ENCODE results near the gene CAMSAP3.
A peak's percentile ranks its signal among the peaks of the same experiment; 100 is the strongest.

Gene CAMSAP3

DNA sequence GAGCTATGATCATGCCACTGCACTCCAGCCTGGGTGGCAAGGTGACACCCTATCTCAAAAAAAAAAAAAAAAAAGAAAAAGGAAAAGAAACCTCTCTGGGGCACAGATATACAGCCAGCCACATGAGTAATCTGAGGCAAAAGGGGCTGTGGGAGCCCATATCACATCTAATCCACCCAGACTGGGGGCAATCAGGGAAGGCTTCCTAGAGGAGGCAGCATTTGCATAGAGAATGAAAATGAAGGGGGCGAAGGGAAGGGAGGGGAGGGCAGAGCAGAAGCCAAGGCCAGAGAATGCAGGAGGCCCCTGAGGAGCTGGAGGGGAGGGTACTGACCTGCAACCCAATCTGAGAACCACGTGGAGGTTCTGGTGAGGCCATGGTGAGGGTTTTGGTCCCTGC, 54.5 kb downstream of the CAMSAP3 start:
- no peak for DNase-seq (ENCODE audit: low spot score)
- TF ChIP-seq, protein P1, sequence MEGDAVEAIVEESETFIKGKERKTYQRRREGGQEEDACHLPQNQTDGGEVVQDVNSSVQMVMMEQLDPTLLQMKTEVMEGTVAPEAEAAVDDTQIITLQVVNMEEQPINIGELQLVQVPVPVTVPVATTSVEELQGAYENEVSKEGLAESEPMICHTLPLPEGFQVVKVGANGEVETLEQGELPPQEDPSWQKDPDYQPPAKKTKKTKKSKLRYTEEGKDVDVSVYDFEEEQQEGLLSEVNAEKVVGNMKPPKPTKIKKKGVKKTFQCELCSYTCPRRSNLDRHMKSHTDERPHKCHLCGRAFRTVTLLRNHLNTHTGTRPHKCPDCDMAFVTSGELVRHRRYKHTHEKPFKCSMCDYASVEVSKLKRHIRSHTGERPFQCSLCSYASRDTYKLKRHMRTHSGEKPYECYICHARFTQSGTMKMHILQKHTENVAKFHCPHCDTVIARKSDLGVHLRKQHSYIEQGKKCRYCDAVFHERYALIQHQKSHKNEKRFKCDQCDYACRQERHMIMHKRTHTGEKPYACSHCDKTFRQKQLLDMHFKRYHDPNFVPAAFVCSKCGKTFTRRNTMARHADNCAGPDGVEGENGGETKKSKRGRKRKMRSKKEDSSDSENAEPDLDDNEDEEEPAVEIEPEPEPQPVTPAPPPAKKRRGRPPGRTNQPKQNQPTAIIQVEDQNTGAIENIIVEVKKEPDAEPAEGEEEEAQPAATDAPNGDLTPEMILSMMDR (IDR thresholded peaks at IDR 0.05; ENCODE audit: borderline replicate concordance, control extremely low read depth, extremely low read depth, insufficient read depth, missing control alignments) = no peak
- in situ Hi-C loops (cut with MboI; ENCODE audit: low sequenced_read_pairs, unreplicated experiment) = loop anchor here (25.0 kb wide), 1 partner anchor 288 kb away; no protein-coding TSS in a partner anchor

- TF ChIP-seq, protein P1 (IDR thresholded peaks at IDR 0.05; ENCODE audit: borderline replicate concordance, control extremely low read depth, extremely low read depth, insufficient read depth, missing control alignments) = peak; percentile 95
- DNase-seq (ENCODE audit: low spot score) = peak; percentile 93
- in situ Hi-C loops (cut with MboI; ENCODE audit: low sequenced_read_pairs, unreplicated experiment) = loop anchor here (25.0 kb wide), 1 partner anchor 290 kb away; no protein-coding TSS in a partner anchor
Observed at GRCh38 chr19:7652061-7652641, 56.5 kb downstream of the CAMSAP3 start.

- no peak for DNase-seq (ENCODE audit: low spot score)
- TF ChIP-seq, protein P1 (IDR thresholded peaks at IDR 0.05; ENCODE audit: borderline replicate concordance, control extremely low read depth, extremely low read depth, insufficient read depth, missing control alignments) = no peak
- in situ Hi-C loops (cut with MboI; ENCODE audit: low sequenced_read_pairs, unreplicated experiment) = loop anchor here (25.0 kb wide), 1 partner anchor 292 kb away; no protein-coding TSS in a partner anchor
Observed at GRCh38 chr19:7654401-7654800, 58.7 kb downstream of the CAMSAP3 start.

- in situ Hi-C loops (cut with MboI; ENCODE audit: low sequenced_read_pairs, unreplicated experiment) = loop anchor here (25.0 kb wide), 1 partner anchor 293 kb away; no protein-coding TSS in a partner anchor
- no peak for DNase-seq (ENCODE audit: low spot score)
- TF ChIP-seq, protein P1 (IDR thresholded peaks at IDR 0.05; ENCODE audit: borderline replicate concordance, control extremely low read depth, extremely low read depth, insufficient read depth, missing control alignments) = no peak
Observed at GRCh38 chr19:7655581-7655980, 59.9 kb downstream of the CAMSAP3 start.

- in situ Hi-C loops (cut with MboI; ENCODE audit: low sequenced_read_pairs, unreplicated experiment) = loop anchor here (25.0 kb wide), 1 partner anchor 295 kb away; no protein-coding TSS in a partner anchor
- TF ChIP-seq, protein P1 (IDR thresholded peaks at IDR 0.05; ENCODE audit: borderline replicate concordance, control extremely low read depth, extremely low read depth, insufficient read depth, missing control alignments) = no peak
- DNase-seq (ENCODE audit: low spot score) = no peak
Observed at GRCh38 chr19:7657131-7657751, 61.6 kb downstream of the CAMSAP3 start.

- TF ChIP-seq, protein P1 (IDR thresholded peaks at IDR 0.05; ENCODE audit: borderline replicate concordance, control extremely low read depth, extremely low read depth, insufficient read depth, missing control alignments) = no peak
- in situ Hi-C loops (cut with MboI; ENCODE audit: low sequenced_read_pairs, unreplicated experiment) = loop anchor here (25.0 kb wide), 1 partner anchor 296 kb away; no protein-coding TSS in a partner anchor
- peak; percentile 95 for DNase-seq (ENCODE audit: low spot score)
Observed at GRCh38 chr19:7658219-7658686, 62.6 kb downstream of the CAMSAP3 start.

Measured in GM13976 (cell line).